Measurements from ENCODE around the gene LDAH.

DNA sequence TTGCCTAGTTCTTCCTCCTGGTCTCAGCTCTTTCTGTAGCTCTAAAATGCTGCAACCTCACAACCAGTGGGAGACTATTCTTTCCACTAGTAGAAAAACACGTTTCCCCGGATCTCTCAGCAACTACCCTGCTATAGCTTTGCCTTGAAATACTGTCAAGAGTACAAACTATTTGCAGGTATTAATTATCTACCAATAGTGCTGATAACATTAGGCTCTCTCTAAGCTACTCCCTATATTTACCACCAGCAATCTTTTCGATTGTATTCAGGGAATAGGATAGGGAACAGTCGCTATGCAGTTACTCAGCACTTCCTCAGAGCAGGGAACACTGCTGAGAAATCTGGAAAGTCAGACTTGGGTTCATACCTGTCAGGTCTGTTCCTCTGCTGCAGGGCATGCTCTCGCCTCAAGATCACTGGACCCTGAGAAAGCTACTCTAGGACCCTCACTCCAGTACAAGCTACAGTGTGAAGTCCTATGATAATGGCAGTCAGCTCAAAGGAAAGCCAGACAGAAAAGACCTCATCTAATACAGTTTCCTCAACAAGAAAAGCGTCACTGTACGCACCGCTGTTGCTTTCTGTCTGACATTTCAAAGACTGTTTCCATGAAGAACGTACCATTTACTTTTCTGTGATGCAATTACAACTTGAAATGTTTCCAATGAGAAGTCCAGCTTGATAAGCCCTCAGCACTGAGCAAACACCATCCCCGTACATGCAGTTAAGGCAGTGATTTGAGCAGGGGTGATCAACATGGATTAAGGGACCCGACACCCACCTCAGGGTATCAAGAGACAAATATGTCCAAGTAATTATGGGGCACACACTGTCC, 133.3 kb downstream of the LDAH start:
- TF ChIP-seq, protein P1, sequence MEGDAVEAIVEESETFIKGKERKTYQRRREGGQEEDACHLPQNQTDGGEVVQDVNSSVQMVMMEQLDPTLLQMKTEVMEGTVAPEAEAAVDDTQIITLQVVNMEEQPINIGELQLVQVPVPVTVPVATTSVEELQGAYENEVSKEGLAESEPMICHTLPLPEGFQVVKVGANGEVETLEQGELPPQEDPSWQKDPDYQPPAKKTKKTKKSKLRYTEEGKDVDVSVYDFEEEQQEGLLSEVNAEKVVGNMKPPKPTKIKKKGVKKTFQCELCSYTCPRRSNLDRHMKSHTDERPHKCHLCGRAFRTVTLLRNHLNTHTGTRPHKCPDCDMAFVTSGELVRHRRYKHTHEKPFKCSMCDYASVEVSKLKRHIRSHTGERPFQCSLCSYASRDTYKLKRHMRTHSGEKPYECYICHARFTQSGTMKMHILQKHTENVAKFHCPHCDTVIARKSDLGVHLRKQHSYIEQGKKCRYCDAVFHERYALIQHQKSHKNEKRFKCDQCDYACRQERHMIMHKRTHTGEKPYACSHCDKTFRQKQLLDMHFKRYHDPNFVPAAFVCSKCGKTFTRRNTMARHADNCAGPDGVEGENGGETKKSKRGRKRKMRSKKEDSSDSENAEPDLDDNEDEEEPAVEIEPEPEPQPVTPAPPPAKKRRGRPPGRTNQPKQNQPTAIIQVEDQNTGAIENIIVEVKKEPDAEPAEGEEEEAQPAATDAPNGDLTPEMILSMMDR (IDR thresholded peaks at IDR 0.05; ENCODE audit: borderline replicate concordance, extremely low read depth, low read length, poor library complexity, severe bottlenecking), result no peak
- TF ChIP-seq EZH2 (IDR thresholded peaks at IDR 0.05; ENCODE audit: borderline replicate concordance, low read depth, low read length, severe bottlenecking), result no peak

All from DND-41 (cell line).